HEK293 (cell line): ENCODE results near the gene NGB.

ENCODE experiments used
- CTCF ChIP-seq: fragments of 450-650 bp; formaldehyde crosslinking; IDR thresholded peaks from 2 replicates; pipeline ENCODE4 v1.5.1; 2016; ENCODE audit warnings: missing biosample characterization, missing genetic modification characterization
- FEZF1 ChIP-seq: fragments of 450-650 bp; formaldehyde crosslinking; IDR thresholded peaks from 2 replicates; pipeline ENCODE4 v1.5.1; 2016; ENCODE audit warnings: missing biosample characterization, missing genetic modification characterization
- KLF1 ChIP-seq: fragments of 450-650 bp; formaldehyde crosslinking; IDR thresholded peaks from 2 replicates; pipeline ENCODE4 v1.5.1; 2016; ENCODE audit warnings: missing biosample characterization, missing genetic modification characterization
- KLF10 ChIP-seq: fragments of 450-650 bp; IDR thresholded peaks from 2 replicates; pipeline ENCODE4 v1.5.1; 2018; ENCODE audit warnings: missing biosample characterization, mild to moderate bottlenecking, missing genetic modification characterization
- ZBTB11 ChIP-seq: fragments of 450-650 bp; formaldehyde crosslinking; conservative IDR thresholded peaks from 2 replicates; pipeline ENCODE4 v1.5.1; 2016; ENCODE audit warnings: low read depth, missing biosample characterization, missing genetic modification characterization
- ZSCAN16 ChIP-seq: fragments of 450-650 bp; formaldehyde crosslinking; IDR thresholded peaks from 2 replicates; pipeline ENCODE4 v1.5.1; 2016; ENCODE audit warnings: missing biosample characterization, missing genetic modification characterization
- ZSCAN23 ChIP-seq: fragments of 450-650 bp; formaldehyde crosslinking; IDR thresholded peaks from 2 replicates; pipeline ENCODE4 v1.5.1; 2016; ENCODE audit warnings: missing biosample characterization, missing genetic modification characterization

- TF ChIP-seq KLF10 (no peak), CTCF (no peak), ZSCAN23 (tag by site-specific recombination) (no peak), FEZF1 (no peak), ZSCAN16 (no peak), ZBTB11 (tag by site-specific recombination) (no peak), KLF1 (tag by site-specific recombination) (no peak)
These were observed 28.3 kb downstream of the NGB start for GRCh38 chr14:77242752-77243151.
